ENCODE data around the gene FBXO31. TPM values are rescaled to one million over a fixed set of nuclear protein-coding genes. Genes with fewer than 3 reads are reported as not detected.

The FBXO31 gene
- total and polyA plus RNA-seq, 2 experiments from 2014 or later = 19.3 to 31.0 TPM

GRCh38 chr16:87350681-87351319, 32.8 kb downstream of the FBXO31 start:
- WGBS, 2 experiments (ENCODE audit: low coverage in 1 of 2, low lambda C conversion rate in 2 of 2, missing lambda C conversion rate in 2 of 2) = 8% methylated on average over 23 of the region's 23 CpGs
- Histone ChIP-seq H3K27me3 (replicated peaks; ENCODE audit: insufficient read depth) (no peaks in the 10 kb centered on the region), H3K79me2 (ENCODE audit: insufficient read depth) (peaks cover 50% of the 10 kb centered on the region), H3K4me1 (ENCODE audit: insufficient read depth) (peaks cover 15% of the 10 kb centered on the region), H3K4me2 (ENCODE audit: unreplicated experiment) (peak overlapping the region; percentile 73), H3K27ac (peak overlapping the region; percentile 38), H3F3A (ENCODE audit: insufficient read depth) (peaks cover 16% of the 10 kb centered on the region), H3K4me3 (peak overlapping the region; percentile 53), H3K9ac (peak overlapping the region; percentile 55), H3K36me3 (ENCODE audit: low read depth) (no peaks in the 10 kb centered on the region), H3K9me2 (ENCODE audit: insufficient read depth) (no peaks in the 10 kb centered on the region), H4K20me1 (ENCODE audit: insufficient read depth) (no peaks in the 10 kb centered on the region), H2AFZ (peak overlapping the region; percentile 51), H3K9me3 (ENCODE audit: low read depth) (no peaks in the 10 kb centered on the region)
- DNase-seq = peak; percentile 80
- TF ChIP-seq EZH2phosphoT487 (IDR thresholded peaks at IDR 0.05; ENCODE audit: insufficient read depth, low read depth) (no peak), EZH2 (IDR thresholded peaks at IDR 0.05; ENCODE audit: insufficient read depth, poor library complexity, severe bottlenecking) (no peak)
- in situ Hi-C loops (cut with MboI) = no loop called here

DNA sequence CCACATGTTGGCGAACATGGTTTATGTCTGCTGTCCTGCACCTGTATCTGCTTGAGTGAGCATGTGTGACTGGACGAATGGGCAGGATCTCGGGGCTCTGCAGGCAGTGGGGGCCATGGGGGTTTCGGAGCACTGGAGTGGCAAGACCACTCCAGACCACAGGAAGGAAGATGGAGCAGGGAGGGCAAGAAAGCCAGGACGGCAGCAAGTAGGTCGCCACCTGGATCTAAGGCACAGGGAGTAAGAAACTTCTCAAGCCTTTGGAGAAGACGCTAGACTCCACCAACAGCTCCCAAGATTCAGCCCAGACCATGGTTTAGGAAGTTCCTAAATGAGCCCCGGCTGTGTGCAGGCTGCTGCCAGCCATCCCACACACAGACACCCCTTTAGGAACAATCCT, 33.5 kb downstream of the FBXO31 start:
- Histone ChIP-seq H4K20me1 (ENCODE audit: insufficient read depth) (no peaks in the 10 kb centered on the region), H3K9me3 (ENCODE audit: low read depth) (no peaks in the 10 kb centered on the region), H3K79me2 (ENCODE audit: insufficient read depth) (peaks cover 50% of the 10 kb centered on the region), H3K27me3 (replicated peaks; ENCODE audit: insufficient read depth) (no peaks in the 10 kb centered on the region), H3K4me1 (ENCODE audit: insufficient read depth) (peaks cover 15% of the 10 kb centered on the region), H3K4me3 (no peak overlapping the region), H3K9ac (no peak overlapping the region), H3K27ac (no peak overlapping the region), H3K9me2 (ENCODE audit: insufficient read depth) (no peaks in the 10 kb centered on the region), H3K4me2 (ENCODE audit: unreplicated experiment) (no peak overlapping the region), H3F3A (ENCODE audit: insufficient read depth) (peaks cover 16% of the 10 kb centered on the region), H2AFZ (no peak overlapping the region), H3K36me3 (ENCODE audit: low read depth) (no peaks in the 10 kb centered on the region)
- TF ChIP-seq EZH2phosphoT487 (IDR thresholded peaks at IDR 0.05; ENCODE audit: insufficient read depth, low read depth) (no peak), EZH2 (IDR thresholded peaks at IDR 0.05; ENCODE audit: insufficient read depth, poor library complexity, severe bottlenecking) (no peak)
- in situ Hi-C loops (cut with MboI) = no loop called here
- WGBS, 2 experiments (ENCODE audit: low coverage in 1 of 2, low lambda C conversion rate in 2 of 2, missing lambda C conversion rate in 2 of 2) = 68 to 69% methylated on average over 8 of the region's 8 CpGs
- no peak for DNase-seq

- H3K36me3 ChIP-seq (ENCODE audit: low read depth) = no peaks in the 10 kb centered on the region
- no peak overlapping the region for H2AFZ ChIP-seq
- no peak overlapping the region for H3K27ac ChIP-seq
- H4K20me1 ChIP-seq (ENCODE audit: insufficient read depth) = no peaks in the 10 kb centered on the region
- no peak overlapping the region for H3K4me2 ChIP-seq (ENCODE audit: unreplicated experiment)
- WGBS, 2 experiments (ENCODE audit: low coverage in 1 of 2, low lambda C conversion rate in 2 of 2, missing lambda C conversion rate in 2 of 2) = 94 to 95% methylated on average over 13 of the region's 13 CpGs
- H3K9ac ChIP-seq = no peak overlapping the region
- H3K4me1 ChIP-seq (ENCODE audit: insufficient read depth) = peaks cover 15% of the 10 kb centered on the region
- H3F3A ChIP-seq (ENCODE audit: insufficient read depth) = peaks cover 16% of the 10 kb centered on the region
- peaks cover 43% of the 10 kb centered on the region for H3K79me2 ChIP-seq (ENCODE audit: insufficient read depth)
- H3K4me3 ChIP-seq = no peak overlapping the region
- H3K27me3 ChIP-seq (replicated peaks; ENCODE audit: insufficient read depth) = no peaks in the 10 kb centered on the region
- DNase-seq = no peak
- in situ Hi-C loops (cut with MboI) = no loop called here
- no peaks in the 10 kb centered on the region for H3K9me2 ChIP-seq (ENCODE audit: insufficient read depth)
- no peaks in the 10 kb centered on the region for H3K9me3 ChIP-seq (ENCODE audit: low read depth)
- TF ChIP-seq EZH2phosphoT487 (IDR thresholded peaks at IDR 0.05; ENCODE audit: insufficient read depth, low read depth) = no peak
- TF ChIP-seq EZH2 (IDR thresholded peaks at IDR 0.05; ENCODE audit: insufficient read depth, poor library complexity, severe bottlenecking) = no peak
These were observed 34.9 kb downstream of the FBXO31 start for GRCh38 chr16:87348616-87349157.

- H3K79me2 ChIP-seq (ENCODE audit: insufficient read depth) = peaks cover 43% of the 10 kb centered on the region
- in situ Hi-C loops (cut with MboI) = no loop called here
These were observed 35.5 kb downstream of the FBXO31 start for GRCh38 chr16:87347932-87348615.

More at GRCh38 chr16:87347932-87348615, 35.5 kb downstream of the FBXO31 start:
- H3K9me3 ChIP-seq (ENCODE audit: low read depth) = no peaks in the 10 kb centered on the region
- H3K4me1 ChIP-seq (ENCODE audit: insufficient read depth) = peaks cover 15% of the 10 kb centered on the region
- H3F3A ChIP-seq (ENCODE audit: insufficient read depth) = peaks cover 16% of the 10 kb centered on the region
- H3K27ac ChIP-seq = no peak overlapping the region
- H3K4me3 ChIP-seq = no peak overlapping the region
- WGBS, 2 experiments (ENCODE audit: low coverage in 1 of 2, low lambda C conversion rate in 2 of 2, missing lambda C conversion rate in 2 of 2) = 89 to 90% methylated on average over 13 of the region's 13 CpGs
- TF ChIP-seq EZH2 (IDR thresholded peaks at IDR 0.05; ENCODE audit: insufficient read depth, poor library complexity, severe bottlenecking) (no peak), EZH2phosphoT487 (IDR thresholded peaks at IDR 0.05; ENCODE audit: insufficient read depth, low read depth) (no peak)
- H3K36me3 ChIP-seq (ENCODE audit: low read depth) = no peaks in the 10 kb centered on the region
- no peaks in the 10 kb centered on the region for H3K9me2 ChIP-seq (ENCODE audit: insufficient read depth)
- no peak overlapping the region for H3K9ac ChIP-seq
- no peak overlapping the region for H2AFZ ChIP-seq
- H3K27me3 ChIP-seq (replicated peaks; ENCODE audit: insufficient read depth) = no peaks in the 10 kb centered on the region
- H3K4me2 ChIP-seq (ENCODE audit: unreplicated experiment) = no peak overlapping the region
- no peak for DNase-seq
- H4K20me1 ChIP-seq (ENCODE audit: insufficient read depth) = no peaks in the 10 kb centered on the region
